ENCODE measurements around the gene SCNN1A. TPM values are rescaled to one million over a fixed set of nuclear protein-coding genes. Genes with fewer than 3 reads are reported as not detected.

SCNN1A gene
- total and polyA plus RNA-seq, 2 experiments from 2014 or later = 21.7 to 28.4 TPM

DNA sequence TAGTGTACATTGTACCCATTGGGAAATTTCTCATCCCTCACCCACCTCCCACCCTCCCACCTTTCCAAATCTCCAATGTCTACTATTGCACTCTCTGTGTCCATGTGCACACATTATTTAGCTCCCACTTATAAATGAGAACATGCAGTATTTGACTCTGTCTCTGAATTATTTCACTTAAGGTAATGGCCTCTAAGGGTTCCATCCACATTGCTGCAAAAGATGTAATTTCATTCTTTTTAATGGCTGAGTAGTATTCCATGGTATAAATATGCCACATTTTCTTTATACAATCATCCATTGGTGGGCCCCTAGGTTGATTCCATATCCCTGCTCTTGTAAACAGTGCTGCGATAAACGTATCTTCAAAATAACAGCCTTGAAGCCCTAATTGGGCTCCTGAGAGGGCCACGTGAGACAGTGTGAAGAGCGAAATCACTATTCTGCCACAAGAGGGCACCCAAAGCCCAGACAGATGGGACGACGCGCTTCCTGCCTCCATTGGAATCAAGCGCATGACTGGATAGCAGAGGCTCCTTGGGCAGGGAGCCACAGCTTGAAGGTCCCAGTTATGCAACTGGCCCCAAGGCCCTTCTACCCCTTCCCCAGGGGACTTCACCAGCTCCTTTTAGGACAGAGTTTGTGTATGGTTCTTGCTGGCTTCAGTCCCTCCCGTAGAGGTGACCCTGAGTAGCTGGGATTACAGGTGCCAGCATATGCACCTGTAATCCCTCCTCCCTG lies 48.1 kb upstream of the SCNN1A start:
- no peaks in the 10 kb centered on the region for H3K79me2 ChIP-seq
- TF ChIP-seq EZH2phosphoT487 (IDR thresholded peaks at IDR 0.05; ENCODE audit: low read depth, severe bottlenecking, unreplicated experiment) (no peak), EZH2 (IDR thresholded peaks at IDR 0.05; ENCODE audit: borderline replicate concordance) (no peak), CTCF (IDR thresholded peaks at IDR 0.05; ENCODE audit: poor library complexity) (peak; percentile 91)
- H3K9me2 ChIP-seq (replicated peaks; ENCODE audit: insufficient read depth) = no peaks in the 10 kb centered on the region
- H3K27ac ChIP-seq = no peak overlapping the region
- H2AFZ ChIP-seq = no peak overlapping the region
- H3K4me3 ChIP-seq = no peak overlapping the region
- no peaks in the 10 kb centered on the region for H3K9me3 ChIP-seq (ENCODE audit: low read depth)
- H3K4me2 ChIP-seq = no peak overlapping the region
- peak; percentile 93 for DNase-seq (ENCODE audit: low spot score)
- peaks cover 4% of the 10 kb centered on the region for H3K4me1 ChIP-seq (ENCODE audit: insufficient read depth)
- 14% methylated on average over 9 of the region's 9 CpGs for WGBS (ENCODE audit: low lambda C conversion rate, missing lambda C conversion rate)
- H4K20me1 ChIP-seq (ENCODE audit: insufficient read depth, poor library complexity, severe bottlenecking) = no peaks in the 10 kb centered on the region
- no peaks in the 10 kb centered on the region for H3K27me3 ChIP-seq
- H3K36me3 ChIP-seq (replicated peaks; ENCODE audit: insufficient read depth, low read depth) = no peaks in the 10 kb centered on the region

- WGBS (ENCODE audit: low lambda C conversion rate, missing lambda C conversion rate) = 78% methylated on average over 4 of the region's 4 CpGs
- DNase-seq (ENCODE audit: low spot score) = no peak
- no peaks in the 10 kb centered on the region for H3K27me3 ChIP-seq
These were observed 45.0 kb upstream of the SCNN1A start for GRCh38 chr12:6420364-6420763.

DNA sequence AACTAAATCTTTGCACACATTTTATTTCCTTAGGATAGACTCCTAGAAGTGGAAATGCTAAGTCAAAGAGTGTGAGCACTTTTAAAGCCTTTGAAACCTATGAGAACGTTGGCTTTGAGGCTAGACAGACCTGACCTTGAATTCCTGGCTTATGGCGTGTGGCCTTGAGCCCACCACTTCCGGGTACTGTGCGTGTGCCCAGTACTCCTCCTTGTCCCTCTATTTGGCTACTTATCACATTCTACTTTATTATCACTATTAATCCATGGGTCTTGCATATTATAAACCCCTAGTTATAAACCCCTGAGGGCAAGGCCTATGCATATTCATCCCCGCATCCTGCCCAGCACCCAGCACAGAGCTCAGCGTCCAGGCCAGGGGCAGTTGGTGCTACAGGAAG lies 43.4 kb upstream of the SCNN1A start:
- no peaks in the 10 kb centered on the region for H3K9me3 ChIP-seq (ENCODE audit: low read depth)
- H2AFZ ChIP-seq = no peak overlapping the region
- H3K4me1 ChIP-seq (ENCODE audit: insufficient read depth) = peaks cover 4% of the 10 kb centered on the region
- DNase-seq (ENCODE audit: low spot score) = no peak
- 86% methylated on average over 6 of the region's 6 CpGs for WGBS (ENCODE audit: low lambda C conversion rate, missing lambda C conversion rate)
- H3K36me3 ChIP-seq (replicated peaks; ENCODE audit: insufficient read depth, low read depth) = no peaks in the 10 kb centered on the region
- H3K27me3 ChIP-seq = no peaks in the 10 kb centered on the region
- H3K9me2 ChIP-seq (replicated peaks; ENCODE audit: insufficient read depth) = no peaks in the 10 kb centered on the region
- no peak overlapping the region for H3K4me3 ChIP-seq
- no peaks in the 10 kb centered on the region for H3K79me2 ChIP-seq
- no peak overlapping the region for H3K27ac ChIP-seq
- H3K4me2 ChIP-seq = no peak overlapping the region
- TF ChIP-seq EZH2phosphoT487 (IDR thresholded peaks at IDR 0.05; ENCODE audit: low read depth, severe bottlenecking, unreplicated experiment) (no peak), EZH2 (IDR thresholded peaks at IDR 0.05; ENCODE audit: borderline replicate concordance) (no peak), CTCF (IDR thresholded peaks at IDR 0.05; ENCODE audit: poor library complexity) (no peak)
- H4K20me1 ChIP-seq (ENCODE audit: insufficient read depth, poor library complexity, severe bottlenecking) = no peaks in the 10 kb centered on the region

More at GRCh38 chr12:6420364-6420763, 45.0 kb upstream of the SCNN1A start:
- TF ChIP-seq CTCF (IDR thresholded peaks at IDR 0.05; ENCODE audit: poor library complexity) (no peak), EZH2 (IDR thresholded peaks at IDR 0.05; ENCODE audit: borderline replicate concordance) (no peak), EZH2phosphoT487 (IDR thresholded peaks at IDR 0.05; ENCODE audit: low read depth, severe bottlenecking, unreplicated experiment) (no peak)
- no peak overlapping the region for H3K4me3 ChIP-seq
- H3K9me3 ChIP-seq (ENCODE audit: low read depth) = no peaks in the 10 kb centered on the region
- no peak overlapping the region for H3K27ac ChIP-seq
- no peak overlapping the region for H3K4me2 ChIP-seq
- no peaks in the 10 kb centered on the region for H3K36me3 ChIP-seq (replicated peaks; ENCODE audit: insufficient read depth, low read depth)
- H3K9me2 ChIP-seq (replicated peaks; ENCODE audit: insufficient read depth) = no peaks in the 10 kb centered on the region
- peaks cover 4% of the 10 kb centered on the region for H3K4me1 ChIP-seq (ENCODE audit: insufficient read depth)
- no peak overlapping the region for H2AFZ ChIP-seq
- H3K79me2 ChIP-seq = no peaks in the 10 kb centered on the region
- no peaks in the 10 kb centered on the region for H4K20me1 ChIP-seq (ENCODE audit: insufficient read depth, poor library complexity, severe bottlenecking)
